T47D (cell line): ENCODE measurements around the gene CCDC184.
"Not testable (repeated sequence)": the region's sequence is repeated elsewhere in the genome, so short reads cannot be mapped to it uniquely, and the experiment has no call there.

Source experiments
- DNase-seq, 2 experiments: peaks; one replicate each; pipeline versions ENCODE4 v3.0.0 to v3.0.0-alpha.2; 2011 to 2012; ENCODE audit warnings: low read depth in 1 of 2, low spot score in 1 of 2
- JUND ChIP-seq: IDR thresholded peaks from 2 replicates; pipeline ENCODE4 v1.6.1; 2012; ENCODE audit warnings: low read depth
- in situ Hi-C: cut with HindIII; loops from 2 replicates; pipeline ENCODE4 v1.10.0; 2016; ENCODE audit warnings: low sequenced_read_pairs, low pct_unique_long_range_greater_than_20kb

CCDC184 gene

DNA sequence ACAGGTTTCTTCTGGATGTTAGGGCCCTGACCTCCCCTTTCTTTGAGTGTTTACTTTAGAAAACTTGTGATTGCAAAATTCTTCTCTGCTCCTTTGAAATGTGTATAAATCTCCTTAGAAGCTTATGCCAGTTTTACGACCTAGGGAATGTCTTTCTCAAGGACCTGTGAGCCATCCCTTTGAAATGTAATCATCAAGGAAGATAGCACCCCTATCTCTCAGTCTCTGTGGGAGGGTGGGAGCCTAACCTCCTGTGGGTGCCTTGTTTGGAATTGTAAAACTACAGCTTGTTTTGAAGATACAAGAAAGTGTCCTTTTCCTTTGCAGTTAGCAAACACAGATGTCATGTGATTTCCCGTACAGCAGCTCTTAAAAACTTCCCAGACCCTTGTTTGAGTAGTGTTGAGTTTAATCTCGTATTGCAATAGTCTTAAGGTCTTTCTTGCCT, 16.4 kb downstream of the CCDC184 start:
- no peak for DNase-seq
- TF ChIP-seq JUND = no peak
- in situ Hi-C loops = no loop called here

DNA sequence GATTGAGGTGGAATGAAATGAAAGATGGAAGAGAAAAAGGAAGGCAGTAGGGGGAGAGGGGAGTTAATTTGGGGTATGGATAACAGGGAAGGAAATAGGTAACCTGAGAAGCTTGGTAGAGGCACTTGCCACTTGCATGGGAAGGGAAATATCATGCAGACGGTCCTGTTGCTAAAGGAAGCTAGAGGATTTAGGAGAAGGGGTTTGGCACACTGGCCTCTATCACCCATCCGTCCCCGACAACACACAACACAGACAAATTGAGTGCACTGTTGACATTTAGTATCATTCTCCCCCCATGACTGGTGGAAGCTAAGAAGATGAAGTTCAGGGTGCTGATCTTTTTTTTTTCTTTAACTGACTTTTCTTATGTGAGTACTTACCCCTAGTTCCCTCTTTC, 17.6 kb downstream of the CCDC184 start:
- in situ Hi-C loops = no loop called here
- no peak for DNase-seq
- no peak for TF ChIP-seq JUND

DNA sequence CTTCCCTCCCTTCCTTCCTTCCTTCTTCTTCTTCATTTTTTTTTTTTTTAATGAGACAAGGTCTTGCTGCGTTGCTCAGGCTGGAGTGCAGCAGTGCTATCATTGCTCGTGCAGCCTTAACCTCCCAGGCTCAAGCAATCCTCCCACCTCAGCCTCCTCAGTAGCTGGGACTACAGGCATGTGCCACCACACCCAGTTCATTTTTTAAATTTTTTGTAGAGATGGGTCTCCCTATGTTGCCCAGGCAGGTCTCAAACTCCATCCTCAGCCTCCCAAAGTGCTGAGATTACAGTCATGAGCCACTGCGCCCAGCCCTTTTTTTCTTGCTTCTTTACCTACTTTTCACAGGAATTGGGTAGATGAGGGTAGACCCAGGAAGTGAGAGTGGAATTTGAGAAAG, 18.1 kb downstream of the CCDC184 start:
- no peak for DNase-seq
- in situ Hi-C loops = no loop called here
- TF ChIP-seq JUND = no peak

DNA sequence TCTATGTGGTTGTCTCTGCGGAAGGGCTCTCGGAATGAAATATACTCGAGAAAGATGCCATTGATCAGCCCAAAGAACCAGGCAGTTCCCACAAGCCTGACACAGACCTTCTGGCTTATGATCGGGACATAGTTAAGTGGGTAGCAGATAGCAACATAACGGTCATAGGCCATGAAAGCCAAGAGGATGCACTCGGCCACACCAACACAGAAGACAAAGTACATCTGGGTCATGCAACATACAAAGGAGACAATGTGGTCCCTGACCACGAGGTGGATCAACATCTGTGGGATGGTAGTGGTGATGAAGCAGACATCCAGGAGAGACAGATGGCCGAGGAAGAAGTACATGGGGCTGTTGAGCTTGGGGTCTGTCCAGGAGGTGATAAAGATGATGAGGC, 19.3 kb downstream of the CCDC184 start:
- in situ Hi-C loops = no loop called here
- TF ChIP-seq JUND = no peak
- no peak for DNase-seq

DNA sequence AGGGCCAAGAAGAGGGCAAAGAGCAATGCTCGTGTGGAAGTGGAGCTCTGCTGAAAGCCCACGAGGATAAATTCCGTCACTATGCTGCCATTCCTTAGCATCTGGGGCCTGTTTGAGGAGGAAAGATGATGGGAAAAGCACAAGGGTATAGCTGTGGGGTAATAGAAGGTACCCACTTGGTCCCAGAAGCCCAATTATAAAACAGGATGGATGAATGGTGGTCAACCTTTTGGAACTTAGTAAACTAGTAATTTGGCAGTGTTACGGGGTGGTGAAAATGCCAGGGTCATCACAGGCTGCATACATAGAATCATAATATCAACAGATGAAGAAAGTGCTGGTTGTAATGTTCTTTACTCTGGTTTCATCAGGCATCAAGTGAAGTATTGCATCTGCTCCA, 19.7 kb downstream of the CCDC184 start, which contains the start of gene OR10AD1:
Gene OR10AD1, minus strand, starts transcription at position 101 of the 400 bp plus-strand sequence. Its CDS starts 0 bp downstream, at position 101.
- no peak for TF ChIP-seq JUND
- in situ Hi-C loops = no loop called here
- DNase-seq = no peak

DNA sequence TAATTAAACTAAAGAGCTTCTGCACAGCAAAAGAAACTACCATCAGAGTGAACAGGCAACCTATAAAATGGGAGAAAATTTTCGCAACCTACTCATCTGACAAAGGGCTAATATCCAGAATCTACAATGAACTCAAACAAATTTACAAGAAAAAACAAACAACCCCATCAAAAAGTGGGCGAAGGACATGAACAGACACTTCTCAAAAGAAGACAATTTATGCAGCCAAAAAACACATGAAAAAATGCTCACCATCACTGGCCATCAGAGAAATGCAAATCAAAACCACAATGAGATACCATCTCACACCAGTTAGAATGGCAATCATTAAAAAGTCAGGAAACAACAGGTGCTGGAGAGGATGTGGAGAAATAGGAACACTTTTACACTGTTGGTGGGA, 26.1 kb downstream of the CCDC184 start:
- in situ Hi-C loops = not testable (repeated sequence)

DNA sequence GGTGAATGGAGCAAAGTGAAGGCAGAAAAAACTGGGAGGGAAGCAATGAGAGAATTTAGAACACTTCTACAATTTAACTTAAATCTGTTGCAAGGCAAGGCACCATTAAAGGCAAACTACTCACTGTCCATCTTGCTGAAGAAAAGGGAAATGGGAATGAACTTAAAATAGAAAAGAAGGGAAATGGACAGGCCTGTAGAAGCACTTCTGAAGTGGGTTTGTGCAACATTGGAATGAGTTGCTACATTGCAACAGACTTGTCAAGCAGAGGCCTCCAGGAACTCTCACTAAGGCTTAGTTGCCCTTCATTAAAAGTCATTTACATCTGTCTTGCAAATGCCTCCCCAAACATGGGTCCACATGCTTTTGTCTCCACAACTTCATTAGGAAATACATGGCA, 33.3 kb downstream of the CCDC184 start:
- DNase-seq = no peak
- in situ Hi-C loops = no loop called here
- TF ChIP-seq JUND = no peak

More for the DNA sequence above, 26.1 kb downstream of the CCDC184 start:
- not testable (repeated sequence) for DNase-seq

DNA sequence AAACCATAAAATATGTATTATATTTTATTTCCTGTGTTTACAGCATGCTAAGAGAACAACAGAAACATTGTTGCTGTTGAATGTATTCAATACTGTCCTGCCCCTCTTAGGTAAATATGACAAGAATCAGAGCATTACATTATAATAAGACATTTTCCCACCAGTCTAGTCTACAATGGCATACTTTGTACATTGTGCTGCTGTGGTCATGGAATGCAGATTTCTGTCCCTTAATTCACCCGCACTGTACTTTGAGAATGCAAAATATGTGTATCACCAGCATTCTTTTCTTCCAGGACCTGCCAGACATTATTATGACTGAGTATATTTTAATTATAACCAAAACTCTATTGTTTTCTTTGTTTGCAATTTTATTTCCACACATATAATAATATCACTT, 36.2 kb downstream of the CCDC184 start:
- DNase-seq = no peak
- no peak for TF ChIP-seq JUND
- in situ Hi-C loops = no loop called here

DNA sequence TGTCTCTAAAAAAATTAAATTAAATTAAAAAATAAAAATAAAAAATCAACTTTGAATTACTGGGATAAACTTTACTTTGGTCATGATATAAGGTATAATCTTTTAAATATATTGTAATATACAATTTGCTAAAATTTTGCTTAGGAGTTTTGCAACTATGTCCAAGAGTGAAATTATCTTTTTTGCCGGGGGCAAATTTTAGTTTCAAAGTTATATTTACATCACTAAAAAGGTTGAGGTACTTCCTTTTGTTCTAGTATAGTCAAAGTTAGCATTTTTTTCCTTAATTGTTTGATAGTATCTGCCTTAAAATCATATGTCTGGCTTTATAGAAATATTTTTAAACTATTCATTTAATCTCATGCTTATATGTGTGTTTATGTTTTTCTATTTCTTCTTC, 37.3 kb downstream of the CCDC184 start:
- no peak for TF ChIP-seq JUND
- no peak for DNase-seq
- in situ Hi-C loops = no loop called here

DNA sequence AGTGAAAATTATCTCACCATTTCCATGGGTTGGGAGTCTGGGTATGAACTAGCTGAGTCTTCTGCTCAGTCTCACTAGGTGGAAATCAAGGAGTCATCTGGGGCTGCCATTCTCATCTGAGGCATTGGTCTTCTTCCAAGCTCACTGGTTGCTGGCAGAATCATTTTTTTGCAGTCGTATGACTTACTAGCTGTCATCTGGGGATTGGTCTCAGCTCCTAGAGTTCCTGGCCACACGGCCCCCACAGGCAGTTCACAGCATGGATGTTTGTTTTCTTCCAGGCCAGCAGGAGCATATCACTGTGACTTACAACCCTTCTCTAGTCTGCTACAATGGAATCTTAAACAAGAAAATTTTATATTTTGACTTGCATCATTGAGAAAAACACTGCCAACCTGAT, 38.2 kb downstream of the CCDC184 start:
- in situ Hi-C loops = no loop called here
- TF ChIP-seq JUND = no peak
- no peak for DNase-seq

DNA sequence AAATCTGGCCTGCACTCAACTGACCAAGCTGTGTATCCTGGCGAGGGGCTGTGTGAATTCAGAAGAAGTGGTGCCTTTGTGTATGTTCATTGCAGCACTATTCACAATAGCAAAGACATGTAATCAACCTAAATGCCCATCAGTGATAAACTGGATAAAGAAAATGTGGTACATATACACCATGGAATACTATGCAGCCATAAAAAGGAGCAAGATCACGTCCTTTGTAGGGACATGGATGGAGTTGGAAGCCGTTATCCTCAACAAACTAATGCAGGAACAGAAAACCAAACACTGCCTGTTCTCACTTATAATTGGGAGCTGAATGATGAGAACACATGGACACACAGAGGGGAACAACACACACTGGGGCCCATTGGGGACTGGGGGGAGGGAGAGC, 41.1 kb downstream of the CCDC184 start:
- DNase-seq, in situ Hi-C loops: not testable (repeated sequence)

DNA sequence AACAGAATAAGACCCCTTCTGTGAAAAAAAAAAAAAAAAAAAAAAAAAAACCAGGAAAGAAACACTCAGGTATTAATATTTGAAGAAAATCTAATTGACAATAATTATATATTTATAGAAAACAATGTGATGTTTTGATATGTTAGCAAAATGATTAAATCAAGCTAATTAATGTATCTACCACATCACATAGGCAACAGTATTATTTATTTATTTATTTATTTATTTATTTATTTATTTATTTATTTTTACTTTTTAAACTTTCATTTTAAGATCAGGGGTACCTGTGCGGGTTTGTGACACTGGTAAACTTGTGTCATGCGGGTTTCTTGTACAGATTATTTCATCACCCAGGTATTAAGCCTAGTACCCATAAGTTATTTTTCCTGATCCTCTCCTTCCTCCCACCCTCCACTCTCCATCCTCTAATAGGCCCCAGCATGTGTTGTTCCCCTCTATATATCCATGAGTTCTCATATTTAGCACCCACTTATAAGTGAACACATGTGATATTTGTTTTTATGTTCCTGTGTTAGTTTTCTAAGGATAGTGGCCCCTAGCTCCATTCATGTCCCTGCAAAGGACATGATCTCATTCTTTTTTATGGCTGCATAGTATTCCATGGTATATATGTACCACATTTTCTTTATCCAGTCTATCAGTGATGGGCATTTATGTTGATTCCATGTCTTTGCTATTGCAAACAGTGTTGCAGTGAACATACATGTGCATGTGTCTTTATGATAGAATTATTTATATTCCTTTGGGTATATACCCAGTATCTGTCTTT, 47.9 kb downstream of the CCDC184 start:
- DNase-seq, in situ Hi-C loops: not testable (repeated sequence)
